T47D (cell line): Measurements from ENCODE around the gene NAPSA.
"Not testable (repeated sequence)": the region's sequence is repeated elsewhere in the genome, so short reads cannot be mapped to it uniquely, and the experiment has no call there.

Source experiments
- DNase-seq, 2 experiments: peaks; one replicate each; pipeline versions ENCODE4 v3.0.0 to v3.0.0-alpha.2; 2011 to 2012; ENCODE audit warnings: low read depth in 1 of 2, low spot score in 1 of 2
- JUND ChIP-seq: IDR thresholded peaks from 2 replicates; pipeline ENCODE4 v1.6.1; 2012; ENCODE audit warnings: low read depth
- in situ Hi-C: cut with HindIII; loops from 2 replicates; pipeline ENCODE4 v1.10.0; 2016; ENCODE audit warnings: low sequenced_read_pairs, low pct_unique_long_range_greater_than_20kb

Gene NAPSA

GRCh38 chr19:50398675-50399367 lies 33.4 kb upstream of the NAPSA start:
- DNase-seq = no peak
- no peak for TF ChIP-seq JUND
- in situ Hi-C loops = no loop called here

GRCh38 chr19:50394017-50394416 lies 28.6 kb upstream of the NAPSA start:
- in situ Hi-C loops = no loop called here
- no peak for DNase-seq

GRCh38 chr19:50393589-50393988 lies 28.1 kb upstream of the NAPSA start:
- in situ Hi-C loops = no loop called here
- TF ChIP-seq JUND = no peak

More at GRCh38 chr19:50394017-50394416, 28.6 kb upstream of the NAPSA start:
- TF ChIP-seq JUND = no peak

GRCh38 chr19:50392759-50393158 lies 27.3 kb upstream of the NAPSA start:
- in situ Hi-C loops = no loop called here

More at GRCh38 chr19:50393589-50393988, 28.1 kb upstream of the NAPSA start:
- DNase-seq = no peak

GRCh38 chr19:50390952-50391351 lies 25.5 kb upstream of the NAPSA start:
- DNase-seq, in situ Hi-C loops: not testable (repeated sequence)

More at GRCh38 chr19:50392759-50393158, 27.3 kb upstream of the NAPSA start:
- no peak for TF ChIP-seq JUND
- no peak for DNase-seq

- DNase-seq, in situ Hi-C loops: not testable (repeated sequence)
Observed at GRCh38 chr19:50390295-50390694, 24.9 kb upstream of the NAPSA start.

GRCh38 chr19:50387868-50388245 lies 22.4 kb upstream of the NAPSA start:
- in situ Hi-C loops = no loop called here
- no peak for DNase-seq
- no peak for TF ChIP-seq JUND

GRCh38 chr19:50387176-50387867 lies 21.9 kb upstream of the NAPSA start:
- DNase-seq = no peak
- TF ChIP-seq JUND = no peak
- in situ Hi-C loops = no loop called here

GRCh38 chr19:50384685-50385535 lies 19.5 kb upstream of the NAPSA start:
- no peak for DNase-seq
- no peak for TF ChIP-seq JUND
- in situ Hi-C loops = no loop called here

GRCh38 chr19:50383852-50384684 lies 18.6 kb upstream of the NAPSA start, which contains the start of gene POLD1:
POLD1 (plus strand) TSS chr19:50384347; CDS start chr19:50398852, 14,505 bp downstream.
- peak; percentile 93 to 96 for DNase-seq
- TF ChIP-seq JUND = no peak
- in situ Hi-C loops = no loop called here

- TF ChIP-seq JUND = no peak
- in situ Hi-C loops = no loop called here
- DNase-seq = no peak
Observed at GRCh38 chr19:50383001-50383851, 17.8 kb upstream of the NAPSA start.
